PC-3 (cell line): Measurements from ENCODE around the gene CD81.

ENCODE experiments used
- CTCF ChIP-seq: fragments of 300-600 bp; sonication (generic); conservative IDR thresholded peaks from 2 replicates; pipeline ENCODE4 v1.5.1; 2017; ENCODE audit warnings: antibody characterized with exemption, low read depth, mild to moderate bottlenecking, low read length
- EZH2 ChIP-seq: fragments of 300-600 bp; sonication (generic); IDR thresholded peaks from one replicate; pipeline ENCODE4 v1.6.1; 2017; ENCODE audit warnings: antibody characterized with exemption, mild to moderate bottlenecking, low read length; ENCODE audit not compliant: unreplicated experiment

- TF ChIP-seq CTCF (no peak), EZH2 (no peak)
These were observed 7.8 kb upstream of the CD81 start for GRCh38 chr11:2369320-2369719.
